ENCODE data around the gene TMPRSS11F. TPM values are rescaled to one million over a fixed set of nuclear protein-coding genes. Genes with fewer than 3 reads are reported as not detected.
"Not testable (repeated sequence)": the region's sequence is repeated elsewhere in the genome, so short reads cannot be mapped to it uniquely, and the experiment has no call there.

Gene TMPRSS11F
- total RNA-seq (not detected), total RNA-seq (0 reads per million in 29 experiments)
- not detected for total RNA-seq (2013)

- ATAC-seq (replicated peaks in 1 of 4) (no peak), DNase-seq (no peak)
- H3K36me3 ChIP-seq (ENCODE audit: control insufficient read depth in 2 of 2, extremely low read depth in 1 of 2, insufficient read depth in 1 of 2, low read length in 1 of 2), result no peaks in the 10 kb centered on the region
- no peaks in the 10 kb centered on the region for H3K36me3 Mint-ChIP-seq
- no peak within 1 kb of the TSS for H3K4me3 Mint-ChIP-seq
- peaks cover 0 to 4% of the 10 kb centered on the region in 2 experiments for H3K27me3 ChIP-seq (replicated peaks in 1 of 2; ENCODE audit: control insufficient read depth in 2 of 2, extremely low read depth in 1 of 2, insufficient read depth in 2 of 2, low read length in 1 of 2)
- no peaks in the 10 kb centered on the region for H3K4me1 ChIP-seq (ENCODE audit: control insufficient read depth in 1 of 2, extremely low read depth in 1 of 2, insufficient read depth in 2 of 2, low read length in 2 of 2)
- H3K27ac ChIP-seq (ENCODE audit: low read length), result no peak within 1 kb of the TSS
- H3K9me3 ChIP-seq, result no peaks in the 10 kb centered on the region
- H3K9me3 Mint-ChIP-seq, result peaks cover 7 to 12% (median 11%) of the 10 kb centered on the region in 3 donors
- H3K4me3 ChIP-seq (ENCODE audit: control insufficient read depth in 1 of 2, extremely low read depth in 1 of 2, low read length in 1 of 2), result no peak within 1 kb of the TSS
- ChIA-PET POLR2A (no interaction called here), CTCF (no interaction called here)
- H3K4me1 Mint-ChIP-seq, result no peaks in the 10 kb centered on the region
- WGBS (ENCODE audit: insufficient coverage), result 92% methylated on average over 2 of the region's 3 CpGs
- peaks cover 0 to 6% of the 10 kb centered on the region in 2 donors for H3K27me3 Mint-ChIP-seq
- H3K27ac Mint-ChIP-seq, result no peak within 1 kb of the TSS
Observed at GRCh38 chr4:68129793-68130192, at the start of gene TMPRSS11F. Gene TMPRSS11F (minus strand): TSS chr4:68129869. CDS start chr4:68129820, 49 bp downstream.

DNA sequence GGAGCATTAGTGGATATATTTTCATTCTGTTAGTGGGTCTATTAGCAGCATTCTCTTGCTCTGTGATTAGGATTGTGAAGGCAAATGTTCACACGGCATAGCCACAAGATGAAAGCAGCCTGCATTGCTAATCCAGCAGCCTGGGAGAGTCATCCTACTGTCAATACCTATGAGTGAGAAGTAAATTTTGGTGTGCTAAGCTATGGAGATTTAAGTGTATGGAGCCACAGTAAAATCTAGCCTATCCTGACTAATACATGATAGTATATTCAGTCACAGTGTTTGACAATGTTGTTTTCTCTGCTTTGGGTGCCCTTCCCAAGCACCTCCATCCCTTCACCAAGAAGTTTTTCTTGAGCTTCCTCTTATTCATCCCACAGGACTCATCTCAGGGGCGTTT lies 47.2 kb upstream of the TMPRSS11F start:
- no peaks in the 10 kb centered on the region for H3K36me3 Mint-ChIP-seq
- no peaks in the 10 kb centered on the region for H3K9me3 Mint-ChIP-seq
- peaks cover under 1 to 2% of the 10 kb centered on the region in 2 donors for H3K27me3 Mint-ChIP-seq
- Histone ChIP-seq H3K4me1 (ENCODE audit: control insufficient read depth in 1 of 2, extremely low read depth in 1 of 2, insufficient read depth in 2 of 2, low read length in 2 of 2) (no peaks in the 10 kb centered on the region), H3K36me3 (ENCODE audit: control insufficient read depth in 2 of 2, extremely low read depth in 1 of 2, insufficient read depth in 1 of 2, low read length in 1 of 2) (no peaks in the 10 kb centered on the region), H3K27ac (ENCODE audit: low read length) (no peak overlapping the region), H3K27me3 (replicated peaks in 1 of 2; ENCODE audit: control insufficient read depth in 2 of 2, extremely low read depth in 1 of 2, insufficient read depth in 2 of 2, low read length in 1 of 2) (peaks cover 0 to under 1% of the 10 kb centered on the region in 2 experiments), H3K9me3 (no peaks in the 10 kb centered on the region), H3K4me3 (ENCODE audit: control insufficient read depth in 1 of 2, extremely low read depth in 1 of 2, low read length in 1 of 2) (no peak overlapping the region)
- WGBS (ENCODE audit: insufficient coverage), result no CpG with 5 or more reads among the region's 2 CpGs
- H3K4me1 Mint-ChIP-seq, result no peaks in the 10 kb centered on the region
- DNase-seq (no peak), ATAC-seq (replicated peaks in 1 of 4) (no peak)
- no peak overlapping the region for H3K27ac Mint-ChIP-seq
- H3K4me3 Mint-ChIP-seq, result no peak overlapping the region
- POLR2A ChIA-PET, result no interaction called here
- CTCF ChIA-PET, result interaction anchor here (0.6 to 1.7 kb wide), 2 partner anchors 11 to 16 kb away, joined by 3 to 6 read pairs; no protein-coding TSS in a partner anchor

- Histone ChIP-seq H3K9me3 (no peaks in the 10 kb centered on the region), H3K27me3 (replicated peaks in 1 of 2; ENCODE audit: control insufficient read depth in 2 of 2, extremely low read depth in 1 of 2, insufficient read depth in 2 of 2, low read length in 1 of 2) (no peaks in the 10 kb centered on the region), H3K4me3 (ENCODE audit: control insufficient read depth in 1 of 2, extremely low read depth in 1 of 2, low read length in 1 of 2) (no peak overlapping the region), H3K4me1 (ENCODE audit: control insufficient read depth in 1 of 2, extremely low read depth in 1 of 2, insufficient read depth in 2 of 2, low read length in 2 of 2) (no peaks in the 10 kb centered on the region), H3K27ac (ENCODE audit: low read length) (no peak overlapping the region), H3K36me3 (ENCODE audit: control insufficient read depth in 2 of 2, extremely low read depth in 1 of 2, insufficient read depth in 1 of 2, low read length in 1 of 2) (no peaks in the 10 kb centered on the region)
- no peak overlapping the region for H3K4me3 Mint-ChIP-seq
- no CpG with 5 or more reads among the region's 1 CpG for WGBS (ENCODE audit: insufficient coverage)
- CTCF ChIA-PET, result interaction anchor here (0.6 to 1.7 kb wide), 2 partner anchors 10 to 185 kb away, joined by 3 to 6 read pairs; no protein-coding TSS in a partner anchor
- DNase-seq (no peak), ATAC-seq (replicated peaks in 1 of 4) (no peak)
- peaks cover 0 to 2% of the 10 kb centered on the region in 2 donors for H3K27me3 Mint-ChIP-seq
- no peaks in the 10 kb centered on the region for H3K9me3 Mint-ChIP-seq
- no peaks in the 10 kb centered on the region for H3K4me1 Mint-ChIP-seq
- no peak overlapping the region for H3K27ac Mint-ChIP-seq
- POLR2A ChIA-PET, result no interaction called here
- no peaks in the 10 kb centered on the region for H3K36me3 Mint-ChIP-seq
Observed at GRCh38 chr4:68176500-68176899, 46.8 kb upstream of the TMPRSS11F start.

DNA sequence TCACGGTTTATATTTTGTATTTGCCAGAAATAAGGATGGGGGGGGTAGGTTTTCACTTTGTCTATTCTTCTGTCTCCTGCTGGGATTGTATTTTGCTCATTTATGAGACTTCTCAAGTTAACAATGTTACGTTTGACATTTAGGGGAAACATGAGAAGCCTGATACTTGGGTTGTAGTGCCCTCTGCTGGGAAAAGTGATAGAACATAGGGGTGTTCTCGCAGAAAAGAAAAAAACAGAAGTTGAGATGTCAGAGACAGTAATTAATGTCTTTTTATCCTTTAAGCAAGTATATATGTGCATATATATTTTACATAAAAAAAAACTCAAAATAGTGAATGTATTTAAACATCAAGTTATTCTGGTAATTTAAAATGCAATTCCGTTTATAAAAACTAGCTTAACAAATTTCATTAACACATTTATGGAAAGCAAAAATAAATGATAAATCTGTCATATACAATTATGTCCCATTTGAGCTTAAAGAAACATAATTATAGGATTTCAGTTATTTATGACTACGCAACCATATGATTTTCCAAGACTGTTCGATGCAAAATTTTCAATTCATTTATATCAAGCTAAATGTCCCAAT lies 46.0 kb upstream of the TMPRSS11F start:
- H3K9me3 Mint-ChIP-seq, result no peaks in the 10 kb centered on the region
- WGBS (ENCODE audit: insufficient coverage), result 0% methylated on average over 1 of the region's 6 CpGs
- Histone ChIP-seq H3K27me3 (replicated peaks in 1 of 2; ENCODE audit: control insufficient read depth in 2 of 2, extremely low read depth in 1 of 2, insufficient read depth in 2 of 2, low read length in 1 of 2) (no peaks in the 10 kb centered on the region), H3K36me3 (ENCODE audit: control insufficient read depth in 2 of 2, extremely low read depth in 1 of 2, insufficient read depth in 1 of 2, low read length in 1 of 2) (no peaks in the 10 kb centered on the region), H3K4me1 (ENCODE audit: control insufficient read depth in 1 of 2, extremely low read depth in 1 of 2, insufficient read depth in 2 of 2, low read length in 2 of 2) (no peaks in the 10 kb centered on the region), H3K27ac (ENCODE audit: low read length) (no peak overlapping the region), H3K4me3 (ENCODE audit: control insufficient read depth in 1 of 2, extremely low read depth in 1 of 2, low read length in 1 of 2) (no peak overlapping the region), H3K9me3 (no peaks in the 10 kb centered on the region)
- no peaks in the 10 kb centered on the region for H3K4me1 Mint-ChIP-seq
- ChIA-PET POLR2A (no interaction called here), CTCF (interaction anchor here (0.6 to 1.7 kb wide), 2 partner anchors 9 to 184 kb away, joined by 3 to 6 read pairs; no protein-coding TSS in a partner anchor)
- H3K4me3 Mint-ChIP-seq, result no peak overlapping the region
- ATAC-seq (replicated peaks in 1 of 4) (no peak), DNase-seq (peak in 11 of 35 experiments; percentile 3 to 51 (median 15))
- peaks cover 0 to 2% of the 10 kb centered on the region in 2 donors for H3K27me3 Mint-ChIP-seq
- H3K27ac Mint-ChIP-seq, result no peak overlapping the region
- no peaks in the 10 kb centered on the region for H3K36me3 Mint-ChIP-seq

- H3K36me3 ChIP-seq (ENCODE audit: control insufficient read depth in 2 of 2, extremely low read depth in 1 of 2, insufficient read depth in 1 of 2, low read length in 1 of 2); H3K4me3 Mint-ChIP-seq; H3K27ac Mint-ChIP-seq; H3K4me1 Mint-ChIP-seq; H3K36me3 Mint-ChIP-seq; H3K4me3 ChIP-seq (ENCODE audit: control insufficient read depth in 1 of 2, extremely low read depth in 1 of 2, low read length in 1 of 2); H3K9me3 Mint-ChIP-seq; CTCF ChIA-PET; H3K27me3 ChIP-seq (replicated peaks in 1 of 2; ENCODE audit: control insufficient read depth in 2 of 2, extremely low read depth in 1 of 2, insufficient read depth in 2 of 2, low read length in 1 of 2); H3K27ac ChIP-seq (ENCODE audit: low read length); H3K9me3 ChIP-seq; H3K4me1 ChIP-seq (ENCODE audit: control insufficient read depth in 1 of 2, extremely low read depth in 1 of 2, insufficient read depth in 2 of 2, low read length in 2 of 2); H3K27me3 Mint-ChIP-seq; DNase-seq; ATAC-seq (replicated peaks in 1 of 4): not testable (repeated sequence)
- WGBS (ENCODE audit: insufficient coverage), result no CpG with 5 or more reads among the region's 2 CpGs
- POLR2A ChIA-PET, result interaction anchor here in 1 of 2 donors (0.6 kb wide), 1 partner anchor 24 kb away, joined by 5 read pairs; no protein-coding TSS in a partner anchor
Observed at GRCh38 chr4:68174389-68174788, 44.7 kb upstream of the TMPRSS11F start.

- DNase-seq, H3K4me3 Mint-ChIP-seq: not testable (repeated sequence)
- WGBS (ENCODE audit: insufficient coverage), result 84% methylated on average over 2 of the region's 6 CpGs
Observed at GRCh38 chr4:68172147-68172546, 42.5 kb upstream of the TMPRSS11F start.

More at GRCh38 chr4:68172147-68172546, 42.5 kb upstream of the TMPRSS11F start:
- H3K9me3 Mint-ChIP-seq; H3K27ac ChIP-seq (ENCODE audit: low read length); H3K4me1 Mint-ChIP-seq; H3K27ac Mint-ChIP-seq; CTCF ChIA-PET; POLR2A ChIA-PET; H3K27me3 Mint-ChIP-seq; H3K4me3 ChIP-seq (ENCODE audit: control insufficient read depth in 1 of 2, extremely low read depth in 1 of 2, low read length in 1 of 2); H3K9me3 ChIP-seq; H3K27me3 ChIP-seq (replicated peaks in 1 of 2; ENCODE audit: control insufficient read depth in 2 of 2, extremely low read depth in 1 of 2, insufficient read depth in 2 of 2, low read length in 1 of 2); H3K36me3 ChIP-seq (ENCODE audit: control insufficient read depth in 2 of 2, extremely low read depth in 1 of 2, insufficient read depth in 1 of 2, low read length in 1 of 2); ATAC-seq (replicated peaks in 1 of 4); H3K4me1 ChIP-seq (ENCODE audit: control insufficient read depth in 1 of 2, extremely low read depth in 1 of 2, insufficient read depth in 2 of 2, low read length in 2 of 2); H3K36me3 Mint-ChIP-seq: not testable (repeated sequence)

Measured in T-cell (primary cell).